Measurements from ENCODE around the gene CTNNBL1.

Gene CTNNBL1

GRCh38 chr20:37777012-37777950 lies 83.5 kb downstream of the CTNNBL1 start:
- DNase-seq (ENCODE audit: low read depth) = no peak

DNA sequence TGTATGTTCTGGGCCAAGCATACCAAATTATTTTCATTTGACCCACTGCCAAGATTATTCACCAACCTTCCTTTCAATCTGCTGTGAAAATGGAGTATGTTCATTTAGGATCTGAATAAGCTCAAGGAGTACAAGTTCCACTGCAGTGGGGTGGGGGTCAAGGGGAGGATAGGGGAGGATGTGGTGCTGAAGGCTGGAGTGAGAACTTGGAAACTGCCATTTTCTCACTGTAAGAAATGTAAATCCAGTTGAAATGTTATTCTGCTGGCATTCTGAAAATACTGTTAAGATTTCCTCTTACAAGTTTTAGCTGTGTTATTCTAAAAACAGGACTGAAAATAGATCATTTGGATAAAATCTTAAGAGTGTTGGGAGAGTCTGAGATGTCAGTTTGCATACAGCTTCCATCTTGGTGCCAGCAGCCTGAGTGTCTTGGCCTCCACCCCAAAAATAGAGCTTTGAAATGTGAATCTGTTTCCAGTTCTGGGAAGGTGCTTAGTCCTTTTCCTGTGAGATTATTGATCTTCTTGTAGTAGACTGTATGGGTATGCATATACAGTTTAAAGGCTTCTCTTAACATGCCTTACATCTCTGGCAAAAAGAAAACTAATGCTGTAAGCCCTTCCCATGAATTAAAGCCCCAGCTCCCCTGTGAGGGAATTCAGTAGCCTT lies 84.3 kb downstream of the CTNNBL1 start:
- DNase-seq (ENCODE audit: low read depth) = no peak

DNA sequence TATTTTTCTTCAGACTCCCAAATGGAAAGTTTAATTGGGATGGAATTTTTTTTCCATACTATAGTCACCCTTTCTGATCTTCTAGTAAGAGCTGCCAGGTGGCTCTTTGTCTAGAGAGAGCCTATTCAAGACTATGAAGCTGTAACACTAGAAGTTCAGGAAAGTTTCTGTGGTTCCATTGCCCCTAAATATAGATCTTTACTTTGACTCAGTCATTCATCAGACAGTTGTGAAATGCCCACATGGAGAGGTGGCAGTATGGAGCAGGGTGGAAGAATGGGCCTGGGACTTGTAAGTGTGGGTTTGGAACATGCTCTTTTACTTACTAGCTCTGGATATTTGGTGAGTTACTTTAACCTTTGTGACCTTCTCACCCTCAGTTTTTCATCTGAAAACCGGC lies 87.8 kb downstream of the CTNNBL1 start:
- DNase-seq (ENCODE audit: low read depth) = no peak

DNA sequence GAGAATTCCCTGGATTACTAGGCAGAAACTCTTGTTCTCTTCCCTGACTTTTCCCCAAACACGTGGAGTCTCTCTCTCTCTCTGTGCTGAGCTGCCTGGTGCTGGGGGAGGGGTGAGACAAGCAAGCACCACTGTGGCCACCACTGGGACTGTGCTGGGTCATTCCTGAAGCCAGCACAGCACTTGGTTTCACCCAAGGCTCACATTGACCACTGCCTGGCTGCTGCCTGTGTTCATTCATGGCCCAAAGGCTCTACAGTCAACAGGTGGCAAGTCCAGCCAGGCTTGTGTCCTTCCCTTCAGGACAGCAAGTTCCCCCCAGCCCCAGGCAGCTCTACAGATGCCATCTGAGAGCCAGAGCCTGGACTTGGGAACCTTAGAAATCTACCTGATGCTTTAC lies 92.2 kb downstream of the CTNNBL1 start:
- DNase-seq (ENCODE audit: low read depth) = no peak

DNA sequence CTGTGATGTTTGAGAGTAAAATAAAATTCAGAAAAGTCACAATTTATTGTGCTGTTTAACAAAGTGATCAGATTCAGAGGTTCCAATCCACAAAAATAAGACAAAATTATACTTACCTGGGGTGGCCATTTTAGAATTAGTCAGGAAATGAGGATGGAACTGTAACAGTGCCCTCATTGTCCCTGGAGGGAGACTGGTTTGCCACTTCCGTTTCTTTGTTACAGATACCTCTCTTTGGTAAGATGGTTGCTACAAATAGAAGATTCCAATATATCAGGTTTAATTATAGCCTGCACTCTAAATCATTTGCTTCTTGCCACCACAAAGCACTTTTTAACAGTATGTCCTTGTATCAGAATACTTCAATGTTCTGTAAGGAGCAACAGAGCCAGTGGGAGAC lies 95.6 kb downstream of the CTNNBL1 start:
- DNase-seq (ENCODE audit: low read depth) = no peak

GRCh38 chr20:37790900-37791299 lies 97.1 kb downstream of the CTNNBL1 start:
- no peak for DNase-seq (ENCODE audit: low read depth)

DNA sequence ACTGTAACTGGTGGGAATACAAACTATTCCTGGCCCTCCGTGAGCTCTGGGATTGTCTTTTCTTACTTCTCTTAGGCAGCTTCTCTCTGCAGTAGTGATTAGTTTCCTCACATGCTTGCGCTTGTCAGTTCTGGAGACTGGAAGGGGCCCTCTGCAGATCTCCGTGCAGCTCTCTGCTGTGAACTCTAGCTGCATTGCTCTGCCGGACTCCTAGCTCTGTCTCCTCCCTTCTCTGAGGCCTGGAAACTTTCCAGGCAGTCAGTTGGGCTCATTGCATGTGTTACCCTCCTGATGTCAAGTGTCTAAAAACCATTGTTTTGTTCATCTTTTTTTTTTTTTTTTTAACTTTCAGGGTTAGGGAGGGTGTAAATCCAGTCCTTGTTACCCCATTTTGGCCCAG lies 102.3 kb downstream of the CTNNBL1 start:
- no peak for DNase-seq (ENCODE audit: low read depth)

DNA sequence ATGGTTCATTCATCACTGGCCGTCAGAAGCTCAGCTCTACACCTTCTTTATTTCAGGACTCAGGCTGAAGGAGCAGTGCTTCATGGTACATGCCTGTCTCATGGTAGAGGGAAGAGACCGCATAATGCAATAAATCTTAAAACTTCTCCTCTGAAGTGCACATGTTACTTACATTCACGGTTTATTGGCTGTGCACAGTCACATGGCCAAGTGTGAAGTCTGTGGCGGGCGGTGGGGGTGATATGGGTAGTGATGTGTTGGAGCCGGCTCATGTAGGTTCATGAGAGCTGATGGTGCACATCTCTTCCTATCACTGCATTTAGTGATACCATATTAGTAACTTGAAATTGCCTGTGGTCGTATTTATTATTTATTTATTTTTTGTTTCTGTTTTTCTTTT lies 102.9 kb downstream of the CTNNBL1 start:
- DNase-seq (ENCODE audit: low read depth) = no peak

- peak; percentile 19 for DNase-seq (ENCODE audit: low read depth)
Measured at GRCh38 chr20:37797669-37798175, 103.9 kb downstream of the CTNNBL1 start.

- no peak for DNase-seq (ENCODE audit: low read depth)
Measured at GRCh38 chr20:37798312-37798711, 104.5 kb downstream of the CTNNBL1 start.

DNA sequence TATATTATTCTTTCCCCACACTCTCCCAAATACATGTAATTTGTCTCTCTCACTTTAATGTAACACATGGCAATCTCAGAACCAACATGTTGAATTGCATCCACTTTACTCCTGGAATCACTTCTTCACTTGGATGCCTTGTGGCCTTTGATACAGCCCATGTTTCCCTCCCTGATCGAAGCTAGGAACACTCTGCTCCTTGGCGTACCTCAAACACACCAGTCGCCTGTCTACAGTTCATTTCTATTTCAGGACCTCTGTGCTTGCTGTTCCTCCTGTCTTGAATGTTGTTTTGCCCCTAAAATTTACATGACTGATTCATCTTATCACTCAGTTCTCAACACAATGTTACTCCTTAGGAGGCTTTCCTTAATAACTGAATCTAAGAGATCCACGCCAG lies 106.8 kb downstream of the CTNNBL1 start:
- no peak for DNase-seq (ENCODE audit: low read depth)

DNA sequence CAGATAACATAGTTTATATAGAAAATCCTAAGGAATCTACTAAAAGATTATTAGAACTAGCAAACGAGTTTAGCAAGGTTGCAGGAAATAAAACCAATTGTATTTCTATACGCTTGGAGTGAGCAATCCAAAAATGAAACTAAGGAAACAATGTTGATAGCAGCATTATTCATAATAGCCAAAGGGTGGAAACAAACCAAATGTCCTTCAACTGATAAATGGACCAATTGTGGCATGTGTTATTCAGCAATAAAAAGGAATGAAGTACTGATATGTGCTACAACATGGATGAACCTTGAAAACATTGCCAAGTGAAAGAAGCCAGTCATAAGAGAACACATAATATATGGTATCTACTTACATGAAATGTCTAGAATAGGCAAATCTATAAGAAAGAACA lies 108.1 kb downstream of the CTNNBL1 start:
- no peak for DNase-seq (ENCODE audit: low read depth)

- no peak for DNase-seq (ENCODE audit: low read depth)
Measured at GRCh38 chr20:37803438-37804307, 109.8 kb downstream of the CTNNBL1 start.

DNA sequence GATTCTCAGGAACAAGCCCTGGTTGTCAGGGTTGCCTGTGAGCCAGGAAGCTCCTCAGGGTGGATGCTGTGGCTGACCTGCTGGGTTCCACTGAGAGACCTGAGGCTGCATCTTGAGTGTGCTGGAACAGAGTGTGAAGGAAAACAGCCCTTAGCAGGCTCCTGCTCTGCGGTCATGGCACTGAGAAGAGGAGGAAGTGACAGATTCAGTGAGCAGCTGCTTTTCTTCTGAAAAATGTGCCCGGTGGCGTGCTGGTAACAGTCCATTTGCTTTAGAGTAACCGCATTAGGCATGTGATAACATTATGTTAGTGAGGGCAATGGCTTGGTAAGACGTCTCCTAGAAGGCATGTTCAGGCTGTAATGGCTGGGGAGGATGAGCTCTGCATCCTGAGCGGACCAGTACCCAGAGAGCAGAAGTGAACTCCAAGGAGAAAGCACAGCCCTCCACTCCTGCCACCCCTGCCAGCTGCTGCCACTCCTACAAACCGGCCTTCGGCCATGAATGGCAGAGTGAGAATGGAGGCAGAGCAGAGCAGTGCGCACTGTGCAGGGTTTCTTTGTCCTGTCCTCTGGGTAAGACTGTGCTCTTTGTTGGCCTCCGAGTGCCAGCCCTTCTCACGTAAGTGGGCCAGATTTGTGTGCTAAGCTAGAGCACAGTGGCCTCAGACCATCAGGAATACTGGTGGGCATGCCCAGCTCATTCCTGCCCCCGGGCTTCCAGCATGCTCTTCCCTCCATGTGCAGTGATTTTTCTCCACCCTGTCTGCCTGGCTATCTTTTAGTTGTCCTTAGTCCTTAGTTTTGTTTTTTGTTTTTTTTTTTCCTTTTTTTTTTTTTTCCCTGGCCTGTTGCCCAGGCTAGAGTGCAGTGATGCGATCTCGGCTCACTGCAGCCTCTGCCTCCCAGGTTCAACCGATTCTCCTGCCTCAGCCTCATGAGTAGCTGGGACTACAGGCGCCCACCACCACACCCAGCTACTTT lies 111.0 kb downstream of the CTNNBL1 start:
- no peak for DNase-seq (ENCODE audit: low read depth)

- DNase-seq (ENCODE audit: low read depth) = no peak
Measured at GRCh38 chr20:37807471-37808232, 113.8 kb downstream of the CTNNBL1 start.

DNA sequence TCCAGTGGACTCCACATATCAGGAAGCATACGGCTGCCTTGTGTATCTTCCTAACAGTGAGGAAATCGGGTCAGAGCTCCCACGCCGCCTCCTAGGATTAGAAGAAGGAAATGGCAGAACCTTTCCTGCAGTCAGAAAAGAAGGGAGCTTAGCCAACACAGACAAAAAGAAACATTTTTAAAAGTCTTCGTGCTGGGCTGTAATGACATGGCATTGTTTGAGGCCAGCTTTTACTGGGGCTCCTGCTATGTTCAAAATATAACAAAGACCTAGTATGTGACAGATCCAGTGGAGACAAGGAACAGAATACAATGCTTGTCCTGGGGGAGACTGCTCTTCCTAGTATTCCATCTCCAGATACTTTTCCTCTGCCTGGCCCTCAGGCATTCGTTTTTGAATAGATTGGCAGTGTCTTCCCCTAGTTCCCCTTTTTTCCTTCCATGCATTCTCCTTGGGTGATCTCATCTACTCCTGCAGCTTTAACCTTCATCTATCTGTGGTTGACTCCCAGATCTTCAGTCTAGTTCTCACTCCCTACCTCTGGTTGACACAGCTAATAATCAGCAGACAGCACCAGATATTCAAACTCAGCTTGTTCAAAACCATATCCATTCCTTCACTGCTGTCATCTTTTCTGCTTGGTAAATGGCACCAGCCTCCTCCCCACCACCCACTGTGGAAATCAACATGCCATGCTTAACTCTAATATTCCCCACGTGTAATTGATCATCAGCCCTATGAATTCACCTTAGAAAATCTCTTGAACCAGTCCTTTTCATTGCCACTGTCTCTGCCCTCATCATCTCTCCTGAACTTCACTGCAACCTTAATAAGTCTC lies 114.6 kb downstream of the CTNNBL1 start:
- DNase-seq (ENCODE audit: low read depth) = no peak

GRCh38 chr20:37810027-37810426 lies 116.2 kb downstream of the CTNNBL1 start:
- no peak for DNase-seq (ENCODE audit: low read depth)

DNA sequence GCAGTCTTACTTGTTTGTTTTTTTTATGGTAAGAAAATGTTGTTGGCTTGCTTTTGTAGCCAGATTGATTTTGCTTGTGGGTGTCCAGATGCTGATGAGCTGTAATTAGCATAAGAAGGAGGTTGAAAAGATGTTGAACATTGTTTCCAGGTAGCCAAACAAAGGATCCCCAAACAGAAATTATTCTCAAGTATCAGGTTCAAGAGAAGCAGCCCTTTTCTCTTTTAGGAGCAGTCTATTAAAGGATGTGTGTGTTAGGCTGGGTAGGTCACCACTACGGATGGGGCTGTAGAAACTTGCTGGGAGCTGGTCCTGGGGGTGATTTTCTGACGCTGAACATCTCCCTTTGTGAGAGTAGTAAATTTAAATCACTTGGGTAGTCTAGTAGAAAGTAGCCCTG lies 122.2 kb downstream of the CTNNBL1 start:
- DNase-seq (ENCODE audit: low read depth) = no peak

GRCh38 chr20:37816726-37817125 lies 122.9 kb downstream of the CTNNBL1 start:
- no peak for DNase-seq (ENCODE audit: low read depth)
